Measurements from ENCODE around the gene COMT.
A peak's percentile ranks its signal among the peaks of the same experiment; 100 is the strongest.

COMT gene

GRCh38 chr22:20014526-20015186 is 73.1 kb downstream of the COMT start:
- Histone ChIP-seq H4K20me1 (ENCODE audit: insufficient read depth) (no peaks in the 10 kb centered on the region), H3K27ac (no peak overlapping the region), H3K4me3 (IDR thresholded peaks at IDR 0.05; ENCODE audit: insufficient read depth, low read depth, low read length) (no peak overlapping the region), H3K79me2 (ENCODE audit: insufficient read depth, low read depth) (no peaks in the 10 kb centered on the region), H3K4me2 (no peak overlapping the region), H3K4me1 (ENCODE audit: low read depth, poor library complexity, severe bottlenecking) (peaks cover 4% of the 10 kb centered on the region), H3K27me3 (ENCODE audit: insufficient read depth, low read depth) (peaks cover 29% of the 10 kb centered on the region), H2AFZ (ENCODE audit: low read depth) (no peak overlapping the region), H3K9ac (no peak overlapping the region), H3K36me3 (ENCODE audit: insufficient read depth) (no peaks in the 10 kb centered on the region)
- TF ChIP-seq CTCF (conservative IDR thresholded peaks at IDR 0.05; ENCODE audit: low read depth, low read length): no peak

GRCh38 chr22:20015187-20015625 is 73.6 kb downstream of the COMT start:
- Histone ChIP-seq H3K4me1 (ENCODE audit: low read depth, poor library complexity, severe bottlenecking) (peaks cover 7% of the 10 kb centered on the region), H3K4me2 (no peak overlapping the region), H3K4me3 (IDR thresholded peaks at IDR 0.05; ENCODE audit: insufficient read depth, low read depth, low read length) (no peak overlapping the region), H2AFZ (ENCODE audit: low read depth) (no peak overlapping the region), H3K27me3 (ENCODE audit: insufficient read depth, low read depth) (peaks cover 29% of the 10 kb centered on the region), H3K36me3 (ENCODE audit: insufficient read depth) (no peaks in the 10 kb centered on the region), H3K27ac (no peak overlapping the region), H3K79me2 (ENCODE audit: insufficient read depth, low read depth) (no peaks in the 10 kb centered on the region), H4K20me1 (ENCODE audit: insufficient read depth) (no peaks in the 10 kb centered on the region), H3K9ac (no peak overlapping the region)
- no peak for TF ChIP-seq CTCF (conservative IDR thresholded peaks at IDR 0.05; ENCODE audit: low read depth, low read length)

- peaks cover under 1% of the 10 kb centered on the region; the same call in 1 of the 2 replicates for H3K79me2 ChIP-seq (ENCODE audit: insufficient read depth, low read depth)
- H3K9ac ChIP-seq: no peak overlapping the region
- TF ChIP-seq CTCF (conservative IDR thresholded peaks at IDR 0.05; ENCODE audit: low read depth, low read length): no peak
- H2AFZ ChIP-seq (ENCODE audit: low read depth): peak overlapping the region; percentile 90
- no peak overlapping the region for H3K27ac ChIP-seq
- peak overlapping the region; percentile 45; the same call in 1 of the 2 replicates for H3K4me2 ChIP-seq
- peaks cover 10% of the 10 kb centered on the region for H3K4me1 ChIP-seq (ENCODE audit: low read depth, poor library complexity, severe bottlenecking)
- H3K4me3 ChIP-seq (IDR thresholded peaks at IDR 0.05; ENCODE audit: insufficient read depth, low read depth, low read length): no peak overlapping the region
- H4K20me1 ChIP-seq (ENCODE audit: insufficient read depth): no peaks in the 10 kb centered on the region
- H3K27me3 ChIP-seq (ENCODE audit: insufficient read depth, low read depth): peaks cover 29% of the 10 kb centered on the region
- H3K36me3 ChIP-seq (ENCODE audit: insufficient read depth): no peaks in the 10 kb centered on the region
Observed at GRCh38 chr22:20015971-20016733, 74.6 kb downstream of the COMT start.

- Histone ChIP-seq H3K4me2 (peak within 1 kb of the TSS; percentile 88), H3K4me3 (IDR thresholded peaks at IDR 0.05; ENCODE audit: insufficient read depth, low read depth, low read length) (no peak within 1 kb of the TSS), H3K36me3 (ENCODE audit: insufficient read depth) (no peaks in the 10 kb centered on the region), H4K20me1 (ENCODE audit: insufficient read depth) (no peaks in the 10 kb centered on the region), H2AFZ (ENCODE audit: low read depth) (peak within 1 kb of the TSS; percentile 90), H3K79me2 (ENCODE audit: insufficient read depth, low read depth) (peaks cover 9% of the 10 kb centered on the region; the same call in 1 of the 2 replicates), H3K4me1 (ENCODE audit: low read depth, poor library complexity, severe bottlenecking) (peaks cover 14% of the 10 kb centered on the region), H3K27ac (no peak within 1 kb of the TSS), H3K27me3 (ENCODE audit: insufficient read depth, low read depth) (peaks cover 29% of the 10 kb centered on the region), H3K9ac (no peak within 1 kb of the TSS)
- TF ChIP-seq CTCF (conservative IDR thresholded peaks at IDR 0.05; ENCODE audit: low read depth, low read length): no peak
Observed at GRCh38 chr22:20016734-20017621, 75.4 kb downstream of the COMT start, which contains the start of gene ARVCF. Gene ARVCF (minus strand): TSS chr22:20016823. CDS start chr22:19990794, 26,029 bp downstream.

All from KMS-11 (cell line).